ENCODE results near the gene ITPRID1.
"Not testable (repeated sequence)": the region's sequence is repeated elsewhere in the genome, so short reads cannot be mapped to it uniquely, and the experiment has no call there.

The ITPRID1 gene

DNA sequence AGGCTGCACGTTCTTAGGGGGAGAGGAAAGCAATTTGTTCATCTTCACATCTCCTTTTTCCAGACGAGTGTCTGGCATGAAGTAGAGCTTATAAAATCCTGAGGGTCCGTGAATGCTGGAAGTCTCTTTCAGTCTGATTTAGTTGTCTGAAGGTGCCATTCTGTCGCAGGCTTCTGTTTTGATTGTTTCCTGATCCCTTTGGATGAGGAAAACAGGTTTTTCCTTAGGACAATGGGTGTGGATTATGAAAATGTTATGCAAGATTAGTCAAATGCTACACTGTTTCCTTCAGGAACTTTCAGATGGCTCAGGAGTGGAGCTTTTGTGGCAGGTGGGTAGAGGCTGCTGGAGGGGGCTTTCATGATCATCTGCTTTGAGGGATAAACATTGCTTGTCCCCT lies at the start of gene ITPRID1:
TSS of gene ITPRID1 (plus strand) at position 301 of the 400 bp plus-strand sequence. CDS start 38,935 bp downstream, outside the sequence.
- no peak for DNase-seq (ENCODE audit: low spot score)

DNA sequence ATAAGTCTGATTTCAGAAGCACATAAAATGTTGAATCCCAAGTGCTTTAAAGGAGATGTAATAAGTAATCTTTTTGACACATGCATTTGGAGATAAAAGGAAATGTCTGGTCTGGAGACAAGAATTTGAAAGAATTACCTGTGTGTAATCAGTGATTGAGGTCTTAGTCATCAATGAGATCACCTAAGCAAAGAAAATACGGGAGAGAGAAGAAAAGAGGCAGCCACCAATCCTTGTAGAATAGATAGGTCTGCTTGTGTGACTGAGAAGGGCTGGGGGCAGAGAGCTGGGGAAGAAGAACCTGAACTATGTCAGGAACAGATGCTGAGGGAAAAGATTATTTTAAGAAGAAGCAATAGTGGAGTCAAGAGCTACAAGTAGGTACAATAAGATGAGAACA lies 49.3 kb upstream of the ITPRID1 start:
- no peak for DNase-seq (ENCODE audit: low spot score)

DNA sequence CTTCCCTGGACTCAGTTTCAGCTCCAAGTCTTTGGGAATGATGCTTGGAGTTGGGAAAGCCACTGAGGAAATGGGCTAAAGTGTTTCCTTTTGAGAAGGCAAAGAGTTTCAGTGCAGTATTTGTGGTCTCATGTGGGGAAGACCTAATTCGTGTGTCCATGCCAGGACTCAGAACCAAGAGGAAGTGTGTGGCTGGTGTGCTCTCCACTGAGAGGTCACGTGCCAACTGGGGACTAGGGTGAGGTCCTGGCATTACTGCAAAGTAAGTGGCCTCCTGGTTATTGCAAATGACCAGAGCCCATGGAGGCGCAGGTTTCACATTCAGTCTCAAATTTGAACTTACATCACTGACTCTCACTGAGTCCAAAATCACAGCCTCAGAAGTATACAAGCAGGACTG lies 48.6 kb upstream of the ITPRID1 start:
- no peak for DNase-seq (ENCODE audit: low spot score)

DNA sequence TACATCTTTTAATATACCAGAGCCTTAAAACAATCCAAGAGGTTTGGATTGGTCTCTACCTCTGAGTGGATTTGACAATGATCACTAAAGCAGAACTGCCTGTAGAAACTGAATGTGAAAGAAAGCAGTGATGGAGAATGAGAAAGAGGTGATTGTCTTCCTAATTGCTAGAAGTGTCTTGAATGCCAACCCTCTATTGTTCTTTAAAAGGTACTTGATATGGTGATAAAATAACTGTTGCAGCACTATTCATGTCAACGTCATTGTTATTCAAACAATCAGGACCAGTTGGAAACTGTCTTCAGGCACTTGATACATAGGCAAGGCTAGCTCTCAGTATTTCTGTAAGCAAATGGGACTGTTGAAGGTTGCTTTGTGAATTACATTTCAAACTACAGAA lies 47.9 kb upstream of the ITPRID1 start:
- DNase-seq (ENCODE audit: low spot score) = no peak

GRCh38 chr7:31470883-31471282 lies 43.0 kb upstream of the ITPRID1 start:
- DNase-seq (ENCODE audit: low spot score) = not testable (repeated sequence)

GRCh38 chr7:31475368-31475767 lies 38.5 kb upstream of the ITPRID1 start:
- no peak for DNase-seq (ENCODE audit: low spot score)

DNA sequence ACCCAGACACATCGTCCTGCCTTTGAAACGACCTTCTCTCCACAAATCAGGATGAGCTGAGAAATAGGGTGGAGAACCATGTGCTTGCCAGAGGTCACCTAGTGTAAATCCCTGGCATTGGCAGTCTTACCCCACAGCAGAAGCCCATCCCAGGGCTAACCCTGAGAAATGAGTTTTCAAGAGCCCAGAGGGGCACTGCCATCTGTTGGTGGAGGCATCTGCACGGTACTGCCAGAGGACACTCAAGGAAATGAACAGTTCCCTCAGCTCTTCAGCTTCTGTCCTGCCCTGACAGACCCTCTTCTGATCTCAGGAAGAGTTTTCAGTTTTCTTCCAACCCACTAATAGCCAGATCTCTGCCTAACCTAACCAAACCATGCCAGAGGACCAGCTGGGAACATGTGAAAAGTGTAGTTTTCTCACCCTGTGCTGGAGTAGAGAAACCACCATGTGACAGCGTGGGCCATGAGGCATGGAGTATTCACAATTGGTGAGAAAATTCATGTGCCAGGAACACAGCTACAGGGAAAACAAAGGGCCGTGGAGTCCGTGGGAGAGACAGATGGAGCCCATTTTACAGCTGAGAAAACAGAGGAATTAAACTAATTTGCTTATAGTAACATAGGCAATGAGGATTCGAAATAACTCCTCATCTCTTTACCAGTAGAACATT lies 37.7 kb upstream of the ITPRID1 start:
- no peak for DNase-seq (ENCODE audit: low spot score)

- DNase-seq (ENCODE audit: low spot score) = no peak
Observed at GRCh38 chr7:31476941-31477677, 36.8 kb upstream of the ITPRID1 start.

GRCh38 chr7:31478018-31478417 lies 35.9 kb upstream of the ITPRID1 start:
- DNase-seq (ENCODE audit: low spot score) = no peak

GRCh38 chr7:31478721-31479120 lies 35.2 kb upstream of the ITPRID1 start:
- no peak for DNase-seq (ENCODE audit: low spot score)

- no peak for DNase-seq (ENCODE audit: low spot score)
Observed at GRCh38 chr7:31487071-31487470, 26.8 kb upstream of the ITPRID1 start.

DNA sequence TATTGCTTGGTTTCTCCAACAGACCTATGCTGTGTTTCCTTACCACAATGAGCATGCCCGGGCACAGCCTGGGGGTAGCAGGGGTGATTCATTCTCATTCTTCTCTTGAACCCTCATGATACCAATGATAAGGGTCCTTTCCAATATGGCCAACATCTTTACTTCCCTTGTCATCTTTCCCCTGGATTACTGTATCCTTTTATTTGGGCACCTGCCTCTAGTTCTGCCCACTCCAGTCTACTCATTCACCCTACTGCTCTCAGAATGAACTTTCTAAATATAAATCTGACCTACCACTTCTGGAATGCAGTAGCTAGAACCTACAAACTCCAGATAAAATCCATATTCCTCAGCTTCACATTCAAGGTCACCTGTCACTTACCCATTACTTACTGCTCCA lies 26.4 kb upstream of the ITPRID1 start:
- DNase-seq (ENCODE audit: low spot score) = no peak

GRCh38 chr7:31488562-31489203 lies 25.2 kb upstream of the ITPRID1 start:
- no peak for DNase-seq (ENCODE audit: low spot score)

DNA sequence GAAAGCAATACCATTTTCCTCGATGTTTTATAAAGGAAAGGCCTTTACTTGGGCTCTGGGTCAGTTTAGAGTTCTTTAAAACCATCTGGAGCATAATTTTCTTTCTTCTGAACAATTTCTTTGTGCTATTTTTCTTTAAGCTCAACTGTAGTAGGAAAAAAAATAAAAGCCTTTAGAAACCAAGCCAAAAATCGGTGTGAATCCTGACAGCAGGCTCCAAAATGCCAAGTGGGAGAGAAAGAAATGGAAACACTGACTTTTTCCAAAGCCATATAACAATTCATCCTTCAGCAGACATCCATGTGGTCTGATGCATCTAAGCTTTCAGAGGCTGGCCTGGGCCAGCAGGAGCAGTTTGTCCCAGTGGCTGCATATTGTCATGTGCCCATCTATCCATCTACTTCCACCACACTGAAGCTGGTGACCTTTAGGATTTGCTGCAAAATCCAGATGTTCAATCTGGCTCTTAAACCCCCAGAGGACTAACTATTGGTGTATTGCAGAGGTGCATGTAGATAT lies 23.0 kb upstream of the ITPRID1 start:
- DNase-seq (ENCODE audit: low spot score) = no peak

GRCh38 chr7:31492086-31492485 lies 21.8 kb upstream of the ITPRID1 start:
- no peak for DNase-seq (ENCODE audit: low spot score)

GRCh38 chr7:31493714-31494181 lies 20.1 kb upstream of the ITPRID1 start:
- no peak for DNase-seq (ENCODE audit: low spot score)

DNA sequence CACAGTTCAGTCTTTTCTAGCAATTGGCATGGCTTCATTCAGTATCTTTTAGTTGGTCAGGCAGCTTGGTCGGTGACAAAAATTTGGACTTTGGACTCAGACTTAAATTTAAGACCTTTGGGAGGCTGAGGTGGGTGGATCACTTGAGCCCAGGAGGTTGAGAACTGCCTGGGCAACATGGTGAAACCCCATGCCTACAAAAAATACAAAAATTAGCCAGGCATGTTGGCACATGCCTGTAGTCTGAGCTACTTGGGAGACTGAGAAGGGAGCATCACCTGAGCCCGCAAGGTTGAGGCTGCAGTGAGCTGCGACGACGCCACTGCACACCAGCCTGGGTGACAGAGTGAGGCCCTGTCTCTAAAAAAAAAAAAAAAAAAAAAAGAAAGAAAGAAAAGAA lies 19.5 kb upstream of the ITPRID1 start:
- no peak for DNase-seq (ENCODE audit: low spot score)

DNA sequence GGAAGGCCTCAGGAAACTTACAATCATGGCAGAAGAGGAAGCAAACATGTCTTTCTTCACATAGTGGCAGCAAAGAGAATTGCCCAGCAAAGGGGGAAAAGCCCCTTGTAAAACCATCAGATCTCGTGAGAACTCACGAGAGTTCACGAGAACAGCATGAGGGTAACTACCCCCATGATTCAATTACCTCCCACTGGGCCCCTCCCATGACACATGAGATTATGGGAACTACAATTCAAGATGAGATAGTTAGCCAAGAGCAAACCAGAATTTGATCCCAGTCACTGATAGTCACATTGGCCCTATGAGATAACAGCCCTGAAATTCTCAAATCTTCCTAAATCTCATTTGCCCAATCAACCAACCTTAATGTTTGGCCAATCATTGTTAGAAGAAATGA lies 18.2 kb upstream of the ITPRID1 start:
- DNase-seq (ENCODE audit: low spot score) = no peak

- no peak for DNase-seq (ENCODE audit: low spot score)
Observed at GRCh38 chr7:31497516-31497915, 16.4 kb upstream of the ITPRID1 start.

DNA sequence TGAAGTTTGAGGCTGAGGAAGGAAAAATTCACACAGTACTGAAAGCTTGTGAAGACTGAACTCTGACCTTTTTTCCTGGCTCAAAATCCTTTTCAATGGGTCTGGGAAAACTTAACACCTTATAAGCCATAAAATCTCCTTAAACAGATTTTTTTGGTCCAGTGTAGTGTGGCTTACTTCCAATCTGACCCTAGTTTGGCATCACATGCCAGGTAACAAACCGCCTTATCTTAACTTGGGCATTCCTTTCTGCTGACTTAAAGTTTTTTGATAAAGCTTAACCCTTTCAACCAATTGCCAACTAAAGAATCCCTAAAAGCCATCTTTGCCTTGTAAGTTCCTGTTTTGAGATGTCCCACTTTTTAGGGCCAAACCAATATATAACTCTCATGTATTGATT lies 13.2 kb upstream of the ITPRID1 start:
- no peak for DNase-seq (ENCODE audit: low spot score)

GRCh38 chr7:31508823-31509222 lies 5.1 kb upstream of the ITPRID1 start:
- no peak for DNase-seq (ENCODE audit: low spot score)

GRCh38 chr7:31512166-31512565 lies 1.7 kb upstream of the ITPRID1 start:
- no peak for DNase-seq (ENCODE audit: low spot score)
